NB4 (cell line): ENCODE measurements around the gene INSIG2.
"Not testable (repeated sequence)": the region's sequence is repeated elsewhere in the genome, so short reads cannot be mapped to it uniquely, and the experiment has no call there.

Source experiments
- DNase-seq: peaks from one replicate; pipeline ENCODE4 v3.0.0; 2010; ENCODE audit warnings: low read depth
- H3K4me3 ChIP-seq: one replicate; pipeline ENCODE4 v1.5.1; 2011; ENCODE audit warnings: mild to moderate bottlenecking, low read depth, low read length, moderate library complexity
- CTCF ChIP-seq: IDR thresholded peaks from one replicate; pipeline ENCODE4 v1.5.1; 2012; ENCODE audit warnings: low read depth, low read length
- MAX ChIP-seq: IDR thresholded peaks from 2 replicates; pipeline ENCODE4 v1.6.1; 2011; ENCODE audit warnings: low read depth, low read length
- MYC ChIP-seq: IDR thresholded peaks from 2 replicates; pipeline ENCODE4 v1.6.1; 2011; ENCODE audit warnings: low read depth, low read length
- POLR2A ChIP-seq: IDR thresholded peaks from 2 replicates; pipeline ENCODE4 v1.6.1; 2011; ENCODE audit warnings: mild to moderate bottlenecking; ENCODE audit not compliant: insufficient read length; ENCODE audit errors: extremely low read depth

The INSIG2 gene

GRCh38 chr2:118090387-118091139 lies 2.3 kb downstream of the INSIG2 start:
- no peak for DNase-seq
- peak overlapping the region; percentile 85 for H3K4me3 ChIP-seq
- TF ChIP-seq MYC: no peak
- no peak for TF ChIP-seq POLR2A
- TF ChIP-seq MAX: no peak
- TF ChIP-seq CTCF: no peak

GRCh38 chr2:118091140-118091478 lies 2.8 kb downstream of the INSIG2 start:
- TF ChIP-seq MAX (no peak), POLR2A (no peak), MYC (no peak), CTCF (no peak)
- no peak for DNase-seq
- no peak overlapping the region for H3K4me3 ChIP-seq

- no peak overlapping the region for H3K4me3 ChIP-seq
- TF ChIP-seq MAX (no peak), MYC (no peak), POLR2A (no peak), CTCF (no peak)
- no peak for DNase-seq
Observed at GRCh38 chr2:118091631-118092030, 3.4 kb downstream of the INSIG2 start.

GRCh38 chr2:118094102-118094501 lies 5.8 kb downstream of the INSIG2 start:
- not testable (repeated sequence) for DNase-seq, H3K4me3 ChIP-seq

- TF ChIP-seq MYC (no peak), CTCF (no peak), MAX (no peak), POLR2A (no peak)
- no peak overlapping the region for H3K4me3 ChIP-seq
- no peak for DNase-seq
Observed at GRCh38 chr2:118094503-118094902, 6.2 kb downstream of the INSIG2 start.

GRCh38 chr2:118095610-118096009 lies 7.3 kb downstream of the INSIG2 start:
- no peak for TF ChIP-seq MYC
- TF ChIP-seq CTCF: no peak
- no peak for TF ChIP-seq POLR2A
- no peak for TF ChIP-seq MAX
- DNase-seq: peak; percentile 67
- no peak overlapping the region for H3K4me3 ChIP-seq
